ENCODE data around the gene HECW1.

- TF ChIP-seq, protein P1, sequence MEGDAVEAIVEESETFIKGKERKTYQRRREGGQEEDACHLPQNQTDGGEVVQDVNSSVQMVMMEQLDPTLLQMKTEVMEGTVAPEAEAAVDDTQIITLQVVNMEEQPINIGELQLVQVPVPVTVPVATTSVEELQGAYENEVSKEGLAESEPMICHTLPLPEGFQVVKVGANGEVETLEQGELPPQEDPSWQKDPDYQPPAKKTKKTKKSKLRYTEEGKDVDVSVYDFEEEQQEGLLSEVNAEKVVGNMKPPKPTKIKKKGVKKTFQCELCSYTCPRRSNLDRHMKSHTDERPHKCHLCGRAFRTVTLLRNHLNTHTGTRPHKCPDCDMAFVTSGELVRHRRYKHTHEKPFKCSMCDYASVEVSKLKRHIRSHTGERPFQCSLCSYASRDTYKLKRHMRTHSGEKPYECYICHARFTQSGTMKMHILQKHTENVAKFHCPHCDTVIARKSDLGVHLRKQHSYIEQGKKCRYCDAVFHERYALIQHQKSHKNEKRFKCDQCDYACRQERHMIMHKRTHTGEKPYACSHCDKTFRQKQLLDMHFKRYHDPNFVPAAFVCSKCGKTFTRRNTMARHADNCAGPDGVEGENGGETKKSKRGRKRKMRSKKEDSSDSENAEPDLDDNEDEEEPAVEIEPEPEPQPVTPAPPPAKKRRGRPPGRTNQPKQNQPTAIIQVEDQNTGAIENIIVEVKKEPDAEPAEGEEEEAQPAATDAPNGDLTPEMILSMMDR (conservative IDR thresholded peaks at IDR 0.05; ENCODE audit: low read length), result no peak
- TF ChIP-seq EZH2phosphoT487 (IDR thresholded peaks at IDR 0.05; ENCODE audit: borderline replicate concordance), result no peak
These were observed 58.1 kb downstream of the HECW1 start for GRCh38 chr7:43170571-43170970.
